Rectal smooth muscle tissue (tissue), 1 donor: ENCODE measurements around the gene ABLIM3.
"Not testable (repeated sequence)": the region's sequence is repeated elsewhere in the genome, so short reads cannot be mapped to it uniquely, and the experiment has no call there.

Experiments
- H3K27ac ChIP-seq: one replicate; pipeline ENCODE4 v1.7.0; 2013; ENCODE audit warnings: low read depth, low read length, inconsistent platforms
- H3K27me3 ChIP-seq: one replicate; pipeline ENCODE4 v1.7.0; 2013; ENCODE audit warnings: low read length; ENCODE audit not compliant: control insufficient read depth, insufficient read depth
- H3K36me3 ChIP-seq: one replicate; pipeline ENCODE4 v1.7.0; 2013; ENCODE audit warnings: low read length; ENCODE audit not compliant: control insufficient read depth, insufficient read depth
- H3K4me1 ChIP-seq: one replicate; pipeline ENCODE4 v1.7.0; 2013; ENCODE audit warnings: low read length; ENCODE audit not compliant: control insufficient read depth, insufficient read depth
- H3K4me3 ChIP-seq: one replicate; pipeline ENCODE4 v1.7.0; 2013; ENCODE audit warnings: low read length
- H3K9ac ChIP-seq: one replicate; pipeline ENCODE4 v1.7.0; 2013; ENCODE audit warnings: low read length

ABLIM3 gene

GRCh38 chr5:149187617-149188016, 46.3 kb downstream of the ABLIM3 start:
- H3K36me3 ChIP-seq, H3K27ac ChIP-seq, H3K4me3 ChIP-seq, H3K27me3 ChIP-seq, H3K9ac ChIP-seq, H3K4me1 ChIP-seq: not testable (repeated sequence)

- H3K36me3 ChIP-seq: no peaks in the 10 kb centered on the region
- no peaks in the 10 kb centered on the region for H3K4me1 ChIP-seq
- no peak overlapping the region for H3K9ac ChIP-seq
- no peak overlapping the region for H3K4me3 ChIP-seq
- H3K27ac ChIP-seq: no peak overlapping the region
- H3K27me3 ChIP-seq: no peaks in the 10 kb centered on the region
These were observed 47.1 kb downstream of the ABLIM3 start for GRCh38 chr5:149188383-149188782.

GRCh38 chr5:149195337-149195887, 54.1 kb downstream of the ABLIM3 start:
- Histone ChIP-seq H3K4me3 (no peak overlapping the region), H3K36me3 (no peaks in the 10 kb centered on the region), H3K9ac (no peak overlapping the region), H3K27ac (no peak overlapping the region), H3K4me1 (no peaks in the 10 kb centered on the region), H3K27me3 (no peaks in the 10 kb centered on the region)

GRCh38 chr5:149195962-149196361, 54.7 kb downstream of the ABLIM3 start:
- Histone ChIP-seq H3K4me3 (no peak overlapping the region), H3K9ac (no peak overlapping the region), H3K36me3 (no peaks in the 10 kb centered on the region), H3K27me3 (no peaks in the 10 kb centered on the region), H3K4me1 (no peaks in the 10 kb centered on the region), H3K27ac (no peak overlapping the region)

- H3K4me1 ChIP-seq: no peaks in the 10 kb centered on the region
- no peak overlapping the region for H3K27ac ChIP-seq
- H3K9ac ChIP-seq: no peak overlapping the region
- H3K4me3 ChIP-seq: no peak overlapping the region
- H3K27me3 ChIP-seq: no peaks in the 10 kb centered on the region
- peaks cover 1% of the 10 kb centered on the region for H3K36me3 ChIP-seq
These were observed 56.9 kb downstream of the ABLIM3 start for GRCh38 chr5:149198148-149198547.

- no peak overlapping the region for H3K27ac ChIP-seq
These were observed 59.1 kb downstream of the ABLIM3 start for GRCh38 chr5:149200355-149200754.

GRCh38 chr5:149201121-149201637, 59.9 kb downstream of the ABLIM3 start:
- Histone ChIP-seq H3K4me3 (no peak overlapping the region), H3K36me3 (peaks cover 6% of the 10 kb centered on the region), H3K4me1 (no peaks in the 10 kb centered on the region), H3K27me3 (no peaks in the 10 kb centered on the region), H3K27ac (no peak overlapping the region), H3K9ac (no peak overlapping the region)

More at GRCh38 chr5:149200355-149200754, 59.1 kb downstream of the ABLIM3 start:
- peaks cover 6% of the 10 kb centered on the region for H3K36me3 ChIP-seq
- H3K4me3 ChIP-seq: no peak overlapping the region
- H3K9ac ChIP-seq: no peak overlapping the region
- H3K4me1 ChIP-seq: no peaks in the 10 kb centered on the region
- no peaks in the 10 kb centered on the region for H3K27me3 ChIP-seq

GRCh38 chr5:149202910-149203451, 61.7 kb downstream of the ABLIM3 start:
- Histone ChIP-seq H3K9ac (no peak overlapping the region), H3K4me3 (no peak overlapping the region), H3K4me1 (no peaks in the 10 kb centered on the region), H3K27ac (no peak overlapping the region), H3K27me3 (no peaks in the 10 kb centered on the region), H3K36me3 (peaks cover 6% of the 10 kb centered on the region)

GRCh38 chr5:149203921-149204441, 62.7 kb downstream of the ABLIM3 start:
- Histone ChIP-seq H3K4me3 (no peak overlapping the region), H3K27ac (no peak overlapping the region), H3K4me1 (no peaks in the 10 kb centered on the region), H3K36me3 (peaks cover 6% of the 10 kb centered on the region), H3K27me3 (no peaks in the 10 kb centered on the region), H3K9ac (no peak overlapping the region)

GRCh38 chr5:149205625-149206523, 64.6 kb downstream of the ABLIM3 start:
- Histone ChIP-seq H3K4me3 (no peak overlapping the region), H3K36me3 (peaks cover 6% of the 10 kb centered on the region), H3K9ac (peak overlapping the region; percentile 34), H3K4me1 (no peaks in the 10 kb centered on the region), H3K27ac (no peak overlapping the region), H3K27me3 (no peaks in the 10 kb centered on the region)

GRCh38 chr5:149206524-149207141, 65.3 kb downstream of the ABLIM3 start:
- no peaks in the 10 kb centered on the region for H3K4me1 ChIP-seq
- H3K27ac ChIP-seq: no peak overlapping the region
- no peaks in the 10 kb centered on the region for H3K27me3 ChIP-seq
- H3K9ac ChIP-seq: no peak overlapping the region
- H3K4me3 ChIP-seq: no peak overlapping the region
- H3K36me3 ChIP-seq: peaks cover 6% of the 10 kb centered on the region

GRCh38 chr5:149207831-149208230, 66.5 kb downstream of the ABLIM3 start:
- Histone ChIP-seq H3K36me3 (peaks cover 6% of the 10 kb centered on the region), H3K27ac (no peak overlapping the region), H3K27me3 (no peaks in the 10 kb centered on the region), H3K4me1 (peaks cover 2% of the 10 kb centered on the region), H3K9ac (no peak overlapping the region), H3K4me3 (no peak overlapping the region)
